Measurements from ENCODE around the gene CRYBG2.

CRYBG2 gene

GRCh38 chr1:26283279-26283853, 70.6 kb downstream of the CRYBG2 start:
- in situ Hi-C loops (cut with MboI; ENCODE audit: low sequenced_read_pairs), result no loop called here

GRCh38 chr1:26282401-26282918, 71.5 kb downstream of the CRYBG2 start:
- in situ Hi-C loops (cut with MboI; ENCODE audit: low sequenced_read_pairs), result no loop called here

- in situ Hi-C loops (cut with MboI; ENCODE audit: low sequenced_read_pairs), result no loop called here
Observed at GRCh38 chr1:26281971-26282370, 72.0 kb downstream of the CRYBG2 start.

DNA sequence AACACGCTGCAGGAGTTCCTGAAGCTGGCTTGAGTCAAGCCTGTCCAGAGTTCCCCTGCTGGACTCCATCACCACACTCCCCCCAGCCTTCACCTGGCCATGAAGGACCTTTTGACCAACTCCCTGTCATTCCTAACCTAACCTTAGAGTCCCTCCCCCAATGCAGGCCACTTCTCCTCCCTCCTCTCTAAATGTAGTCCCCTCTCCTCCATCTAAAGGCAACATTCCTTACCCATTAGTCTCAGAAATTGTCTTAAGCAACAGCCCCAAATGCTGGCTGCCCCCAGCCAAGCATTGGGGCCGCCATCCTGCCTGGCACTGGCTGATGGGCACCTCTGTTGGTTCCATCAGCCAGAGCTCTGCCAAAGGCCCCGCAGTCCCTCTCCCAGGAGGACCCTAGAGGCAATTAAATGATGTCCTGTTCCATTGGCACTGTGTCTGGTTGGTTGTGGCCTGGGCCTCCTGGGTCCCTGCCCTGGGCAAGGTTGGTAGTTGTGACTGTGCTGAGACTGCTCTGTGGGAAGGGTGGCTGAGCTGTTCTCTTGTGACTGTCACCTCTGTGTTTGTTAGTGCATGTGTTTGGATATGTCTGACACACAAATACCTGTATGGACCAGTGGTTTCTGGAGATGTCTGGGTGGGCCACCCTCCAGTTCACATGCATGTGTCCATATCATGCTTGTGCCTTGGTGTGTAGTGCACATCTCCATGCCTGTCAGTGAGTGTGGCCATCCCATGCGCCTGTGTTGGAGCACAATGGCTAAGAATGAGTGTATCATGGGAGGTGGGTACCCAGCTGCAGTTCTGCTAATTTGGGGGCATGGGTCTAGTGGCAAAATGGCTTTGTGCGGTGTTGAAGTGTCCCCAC, 72.6 kb downstream of the CRYBG2 start:
- in situ Hi-C loops (cut with MboI; ENCODE audit: low sequenced_read_pairs), result no loop called here

- in situ Hi-C loops (cut with MboI; ENCODE audit: low sequenced_read_pairs), result no loop called here
Observed at GRCh38 chr1:26280333-26281042, 73.4 kb downstream of the CRYBG2 start.

- in situ Hi-C loops (cut with MboI; ENCODE audit: low sequenced_read_pairs), result no loop called here
Observed at GRCh38 chr1:26279456-26280332, 74.2 kb downstream of the CRYBG2 start, which contains the start of gene SH3BGRL3. Gene SH3BGRL3, plus strand, starts transcription at chr1:26280086. Its CDS starts 70 bp downstream, at chr1:26280156.

- in situ Hi-C loops (cut with MboI; ENCODE audit: low sequenced_read_pairs), result no loop called here
Observed at GRCh38 chr1:26278724-26279455, 75.0 kb downstream of the CRYBG2 start.

GRCh38 chr1:26278303-26278702, 75.6 kb downstream of the CRYBG2 start:
- in situ Hi-C loops (cut with MboI; ENCODE audit: low sequenced_read_pairs), result no loop called here

- in situ Hi-C loops (cut with MboI; ENCODE audit: low sequenced_read_pairs), result no loop called here
Observed at GRCh38 chr1:26277719-26278118, 76.2 kb downstream of the CRYBG2 start.

GRCh38 chr1:26277261-26277661, 76.7 kb downstream of the CRYBG2 start:
- in situ Hi-C loops (cut with MboI; ENCODE audit: low sequenced_read_pairs), result no loop called here

DNA sequence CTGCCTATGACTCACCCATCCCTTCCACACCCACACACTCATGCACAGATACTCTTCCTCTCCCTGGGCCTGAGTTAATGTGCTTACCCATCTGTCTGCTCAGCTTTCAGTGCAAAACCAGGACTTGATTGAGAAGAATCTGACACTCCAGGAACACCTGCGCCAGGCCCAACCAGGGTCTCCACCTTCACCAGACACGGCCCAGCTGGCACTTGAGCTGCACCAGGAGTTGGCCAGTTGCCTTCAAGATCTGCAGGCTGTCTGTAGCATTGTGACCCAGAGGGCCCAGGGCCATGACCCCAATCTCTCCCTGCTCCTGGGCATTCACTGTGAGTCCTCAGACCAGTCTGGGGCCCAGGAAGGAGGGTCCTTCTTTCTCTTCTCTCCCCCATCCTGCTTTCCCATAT, 77.5 kb downstream of the CRYBG2 start:
- in situ Hi-C loops (cut with MboI; ENCODE audit: low sequenced_read_pairs), result no loop called here

DNA sequence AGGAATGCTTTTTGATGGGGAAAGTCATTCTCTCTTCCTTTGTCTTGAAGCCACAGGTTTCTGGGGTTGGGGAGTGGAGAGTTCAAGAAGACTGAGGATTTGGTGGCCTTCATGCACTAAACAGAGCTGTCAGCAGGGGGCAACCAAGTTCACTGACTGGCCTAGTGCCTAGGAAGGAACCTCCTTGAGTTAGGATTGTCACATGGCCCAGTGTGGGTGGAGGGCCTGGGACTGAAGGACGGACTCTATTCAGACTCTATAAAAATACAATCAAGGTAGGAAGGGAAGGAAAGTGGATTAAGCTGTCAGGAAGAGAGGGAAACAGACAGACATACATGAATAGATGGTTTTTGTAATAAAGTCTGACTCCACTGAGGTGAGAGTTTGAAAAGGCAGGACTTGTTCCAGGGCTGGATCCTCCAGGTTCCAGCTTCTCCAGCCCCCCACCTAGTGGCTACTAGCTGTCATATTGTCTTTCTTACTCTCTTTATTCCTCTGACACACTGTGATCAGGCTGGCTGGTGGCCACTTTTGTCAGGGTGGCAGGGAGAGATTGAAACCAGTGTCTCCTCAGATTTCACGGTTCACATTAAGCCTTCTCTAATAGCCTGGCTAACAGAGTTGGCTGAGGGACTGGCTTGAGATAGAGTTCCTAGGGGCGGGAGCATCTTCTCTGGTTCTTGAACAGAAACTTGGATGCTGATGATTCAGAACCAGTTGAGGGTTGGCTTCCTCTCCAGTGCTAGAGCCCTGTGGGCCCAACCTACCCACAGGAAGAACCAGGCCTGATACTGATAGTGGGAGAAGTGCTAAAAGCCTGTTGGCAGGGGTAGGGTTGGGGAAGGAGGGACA, 78.1 kb downstream of the CRYBG2 start:
- in situ Hi-C loops (cut with MboI; ENCODE audit: low sequenced_read_pairs), result no loop called here

GRCh38 chr1:26274801-26275425, 79.0 kb downstream of the CRYBG2 start:
- in situ Hi-C loops (cut with MboI; ENCODE audit: low sequenced_read_pairs), result no loop called here
